SJCRH30 (cell line): ENCODE results near the gene DELE1. TPM values are rescaled to one million over a fixed set of nuclear protein-coding genes. Genes with fewer than 3 reads are reported as not detected.

ENCODE experiments used
- DNase-seq, 2 experiments: peaks; one replicate each; pipeline ENCODE4 v3.0.0-alpha.2; 2015 to 2020
- H3K27ac ChIP-seq: fragments of 250-450 bp; sonication (Bioruptor Pico); 2 replicates; pipeline ENCODE4 v1.5.1; 2020; ENCODE audit warnings: mild to moderate bottlenecking, moderate library complexity
- H3K27me3 ChIP-seq: fragments of 250-450 bp; sonication (Bioruptor Pico); 2 replicates; pipeline ENCODE4 v1.5.1; 2020; ENCODE audit warnings: mild to moderate bottlenecking, moderate library complexity
- H3K36me3 ChIP-seq: fragments of 250-450 bp; sonication (Bioruptor Pico); 2 replicates; pipeline ENCODE4 v1.5.1; 2020; ENCODE audit warnings: mild to moderate bottlenecking, moderate library complexity
- H3K4me1 ChIP-seq: fragments of 250-450 bp; sonication (Bioruptor Pico); 2 replicates; pipeline ENCODE4 v1.5.1; 2020; ENCODE audit warnings: mild to moderate bottlenecking, moderate library complexity
- H3K4me3 ChIP-seq: fragments of 250-450 bp; sonication (Bioruptor Pico); 2 replicates; pipeline ENCODE4 v1.5.1; 2020; ENCODE audit warnings: mild to moderate bottlenecking, moderate library complexity
- H3K9me3 ChIP-seq: fragments of 250-450 bp; sonication (Bioruptor Pico); replicated peaks from 2 replicates; pipeline ENCODE4 v1.5.1; 2020; ENCODE audit warnings: mild to moderate bottlenecking, moderate library complexity
- total RNA-seq: library from RNA; depleted of rRNA; stranded (reverse); fragments of >200 nt; shearing (Covaris generic); gene quantifications from 2 replicates; pipeline ENCODE4 v1.2.3, GENCODE V29; 2014

Gene DELE1
- total RNA-seq, 1 experiment from 2014 or later = 57.3 TPM

DNA sequence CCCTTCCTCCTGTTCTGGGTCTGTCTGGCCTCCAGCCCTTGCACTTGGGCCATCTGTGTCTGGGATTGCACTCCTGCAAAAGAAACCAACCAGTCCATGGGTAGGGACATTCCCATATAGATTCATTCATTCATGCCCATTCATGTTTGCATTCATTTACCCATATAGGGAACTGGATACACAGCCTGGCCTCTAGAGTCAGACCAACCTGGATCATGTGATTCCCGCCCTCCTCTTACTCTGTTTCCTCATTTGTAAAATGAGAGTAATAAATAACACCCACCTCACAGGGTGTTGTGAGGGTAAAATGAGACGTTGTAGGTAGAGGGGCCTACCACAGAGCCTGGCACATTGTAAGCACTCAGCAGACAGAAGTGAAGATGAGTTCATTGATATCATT, 25.8 kb downstream of the DELE1 start:
- H3K36me3 ChIP-seq = no peaks in the 10 kb centered on the region
- no peaks in the 10 kb centered on the region for H3K9me3 ChIP-seq
- H3K4me3 ChIP-seq = no peak overlapping the region
- peaks cover 32% of the 10 kb centered on the region for H3K4me1 ChIP-seq
- no peaks in the 10 kb centered on the region for H3K27me3 ChIP-seq
- no peak for DNase-seq
- no peak overlapping the region for H3K27ac ChIP-seq

GRCh38 chr5:141950207-141951005, 26.7 kb downstream of the DELE1 start:
- DNase-seq = no peak
- Histone ChIP-seq H3K4me3 (no peak overlapping the region), H3K27ac (no peak overlapping the region), H3K36me3 (no peaks in the 10 kb centered on the region), H3K9me3 (no peaks in the 10 kb centered on the region), H3K4me1 (peaks cover 32% of the 10 kb centered on the region), H3K27me3 (no peaks in the 10 kb centered on the region)

DNA sequence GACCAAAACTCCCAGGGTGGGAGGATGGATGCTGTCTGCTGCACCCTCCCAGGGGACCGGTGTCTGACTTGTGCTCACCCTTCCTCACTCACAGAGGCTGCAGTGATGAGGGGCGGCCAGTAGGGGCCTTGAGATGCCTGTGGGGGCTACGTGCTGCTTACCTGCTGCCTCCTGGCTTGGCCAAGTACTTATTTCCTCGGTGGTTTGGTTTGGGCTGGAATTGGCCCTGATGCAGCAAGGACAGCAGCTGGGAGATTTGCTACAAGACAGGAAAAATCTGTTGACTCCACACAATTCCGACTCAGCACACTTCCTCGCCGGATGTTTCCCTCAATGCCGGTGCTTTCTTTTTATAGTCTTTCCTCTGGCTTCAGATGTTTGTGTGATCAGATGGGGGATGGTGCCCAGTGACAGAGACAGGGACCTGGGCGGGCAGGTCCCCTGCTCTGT, 27.7 kb downstream of the DELE1 start:
- Histone ChIP-seq H3K4me3 (no peak overlapping the region), H3K27ac (no peak overlapping the region), H3K36me3 (no peaks in the 10 kb centered on the region), H3K27me3 (no peaks in the 10 kb centered on the region), H3K4me1 (peaks cover 32% of the 10 kb centered on the region), H3K9me3 (no peaks in the 10 kb centered on the region)
- peak; percentile 39 to 64 for DNase-seq

DNA sequence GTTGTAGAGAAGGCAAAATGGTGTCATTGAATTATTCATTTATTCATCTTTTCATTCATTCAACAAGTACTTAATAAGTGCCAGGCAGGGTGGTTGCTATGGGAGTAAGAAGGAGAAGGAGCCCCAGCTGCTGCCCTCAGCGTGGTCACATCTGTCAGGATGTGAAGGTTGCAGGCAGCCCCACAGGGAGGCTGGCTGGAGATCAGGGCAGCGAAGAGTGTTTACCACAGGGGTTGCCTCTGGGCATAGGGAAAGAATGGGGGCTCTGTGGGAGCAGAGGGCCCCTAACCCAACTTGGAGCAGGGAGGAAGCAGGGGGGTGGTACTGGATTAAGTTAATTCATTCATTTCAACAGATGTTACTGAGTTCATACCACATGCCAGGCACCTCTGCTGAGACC, 28.3 kb downstream of the DELE1 start:
- Histone ChIP-seq H3K4me1 (peaks cover 30% of the 10 kb centered on the region), H3K4me3 (no peak overlapping the region), H3K36me3 (no peaks in the 10 kb centered on the region), H3K27ac (no peak overlapping the region), H3K9me3 (no peaks in the 10 kb centered on the region), H3K27me3 (no peaks in the 10 kb centered on the region)
- peak; percentile 81 to 94 for DNase-seq

DNA sequence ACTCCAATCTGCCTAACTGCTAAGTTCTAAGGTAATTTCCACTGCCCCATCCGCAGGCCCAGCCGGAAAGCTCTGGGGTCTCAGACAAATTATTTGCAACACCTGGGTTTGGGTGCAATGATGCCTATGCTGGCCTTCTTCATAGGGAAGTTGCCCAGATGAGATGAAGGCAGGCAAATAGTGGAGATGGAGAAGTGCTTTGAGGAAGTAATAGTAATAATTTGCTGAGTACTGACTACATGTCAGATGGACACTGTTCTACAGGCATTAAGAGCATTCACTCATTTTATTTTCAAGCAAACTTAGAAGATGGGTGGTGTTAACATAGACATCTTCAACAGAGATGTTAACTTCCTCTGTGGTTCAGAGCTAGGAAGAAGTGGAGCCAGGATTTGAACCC, 30.5 kb downstream of the DELE1 start:
- Histone ChIP-seq H3K36me3 (no peaks in the 10 kb centered on the region), H3K27me3 (0 out of 2 replicates have a peak, but pooled peaks cover 4% of the 10 kb centered on the region), H3K4me3 (no peak overlapping the region), H3K27ac (no peak overlapping the region), H3K4me1 (peaks cover 31% of the 10 kb centered on the region), H3K9me3 (no peaks in the 10 kb centered on the region)
- no peak for DNase-seq

GRCh38 chr5:141957367-141957996, 33.8 kb downstream of the DELE1 start:
- H3K4me3 ChIP-seq = no peak overlapping the region

DNA sequence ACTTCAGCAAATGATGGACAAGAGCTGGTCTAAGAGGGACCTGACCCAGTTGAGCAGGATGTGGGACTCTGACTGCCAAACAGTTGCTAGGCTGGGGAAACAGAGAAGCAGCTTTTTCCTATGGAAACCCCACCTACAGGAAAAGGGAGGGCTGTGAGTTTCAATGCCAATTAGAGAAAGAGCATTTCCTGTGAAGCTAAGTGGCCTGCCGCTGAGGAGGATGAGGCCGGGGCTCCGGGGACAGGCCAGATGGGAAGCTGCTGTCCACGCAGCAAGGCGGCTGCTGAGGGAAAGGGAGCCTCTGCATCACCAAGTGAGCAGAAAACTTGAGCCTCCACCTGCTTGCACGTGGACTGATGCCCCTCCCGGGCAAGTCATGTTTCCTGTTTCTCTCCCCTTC, 34.4 kb downstream of the DELE1 start, which contains the start of gene PCDH12:
Gene PCDH12, minus strand, starts transcription at position 90 of the 400 bp plus-strand sequence. CDS start 351 bp downstream, outside the sequence.
- no peaks in the 10 kb centered on the region for H3K36me3 ChIP-seq
- 0 out of 2 replicates have a peak, but pooled peaks cover 4% of the 10 kb centered on the region for H3K27me3 ChIP-seq
- peaks cover 16% of the 10 kb centered on the region for H3K4me1 ChIP-seq
- no peaks in the 10 kb centered on the region for H3K9me3 ChIP-seq
- H3K4me3 ChIP-seq = no peak within 1 kb of the TSS
- H3K27ac ChIP-seq = no peak within 1 kb of the TSS
- DNase-seq = peak in 1 of 2 experiments; percentile 48

More at GRCh38 chr5:141957367-141957996, 33.8 kb downstream of the DELE1 start:
- H3K36me3 ChIP-seq = no peaks in the 10 kb centered on the region
- DNase-seq = peak in 1 of 2 experiments; percentile 43
- no peaks in the 10 kb centered on the region for H3K9me3 ChIP-seq
- peaks cover 22% of the 10 kb centered on the region for H3K4me1 ChIP-seq
- H3K27me3 ChIP-seq = 0 out of 2 replicates have a peak, but pooled peaks cover 4% of the 10 kb centered on the region
- H3K27ac ChIP-seq = no peak overlapping the region

GRCh38 chr5:141958546-141959172, 35.0 kb downstream of the DELE1 start:
- H3K9me3 ChIP-seq = no peaks in the 10 kb centered on the region
- DNase-seq = no peak
- H3K36me3 ChIP-seq = no peaks in the 10 kb centered on the region
- no peak overlapping the region for H3K4me3 ChIP-seq
- peaks cover 18% of the 10 kb centered on the region for H3K4me1 ChIP-seq
- no peak overlapping the region for H3K27ac ChIP-seq
- 0 out of 2 replicates have a peak, but pooled peaks cover 4% of the 10 kb centered on the region for H3K27me3 ChIP-seq

GRCh38 chr5:141960018-141960417, 36.3 kb downstream of the DELE1 start:
- Histone ChIP-seq H3K27me3 (0 out of 2 replicates have a peak, but pooled peaks cover 4% of the 10 kb centered on the region), H3K27ac (no peak overlapping the region), H3K9me3 (no peaks in the 10 kb centered on the region), H3K4me3 (no peak overlapping the region), H3K4me1 (peaks cover 30% of the 10 kb centered on the region), H3K36me3 (no peaks in the 10 kb centered on the region)
- DNase-seq = peak in 1 of 2 experiments; percentile 37

- peaks cover 35% of the 10 kb centered on the region for H3K4me1 ChIP-seq
- H3K36me3 ChIP-seq = no peaks in the 10 kb centered on the region
- no peak overlapping the region for H3K4me3 ChIP-seq
- peak; percentile 83 to 97 for DNase-seq
- no peaks in the 10 kb centered on the region for H3K9me3 ChIP-seq
- H3K27me3 ChIP-seq = 0 out of 2 replicates have a peak, but pooled peaks cover 4% of the 10 kb centered on the region
- H3K27ac ChIP-seq = no peak overlapping the region
These were observed 37.0 kb downstream of the DELE1 start for GRCh38 chr5:141960449-141961323.

DNA sequence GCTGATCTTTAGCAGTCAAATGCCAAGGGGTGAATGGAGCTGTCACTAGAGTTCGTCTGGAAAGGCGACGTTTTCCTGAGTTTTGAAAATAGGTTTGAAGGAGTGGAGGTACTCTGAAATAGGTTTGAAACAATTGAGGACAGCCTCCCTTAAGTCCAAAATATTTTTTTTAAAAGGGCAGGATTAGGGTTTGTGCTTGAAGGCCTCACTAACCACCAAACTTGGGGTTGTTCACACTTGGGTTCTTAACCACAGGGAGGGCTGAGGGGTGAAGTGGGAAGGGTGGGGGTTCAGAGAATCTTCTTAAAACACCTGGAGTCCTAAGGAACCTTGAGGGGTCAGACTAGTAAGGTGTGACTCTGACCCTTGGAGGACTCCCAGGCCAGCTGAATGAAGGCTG, 37.8 kb downstream of the DELE1 start:
- no peak overlapping the region for H3K4me3 ChIP-seq
- H3K4me1 ChIP-seq = peaks cover 35% of the 10 kb centered on the region
- H3K27me3 ChIP-seq = 0 out of 2 replicates have a peak, but pooled peaks cover 4% of the 10 kb centered on the region
- no peak overlapping the region for H3K27ac ChIP-seq
- no peaks in the 10 kb centered on the region for H3K9me3 ChIP-seq
- no peaks in the 10 kb centered on the region for H3K36me3 ChIP-seq
- DNase-seq = no peak

GRCh38 chr5:141963701-141964100, 40.0 kb downstream of the DELE1 start:
- Histone ChIP-seq H3K9me3 (no peaks in the 10 kb centered on the region), H3K36me3 (no peaks in the 10 kb centered on the region), H3K4me1 (peaks cover 26% of the 10 kb centered on the region), H3K27me3 (no peaks in the 10 kb centered on the region), H3K27ac (peak overlapping the region; percentile 2; the same call in 1 of the 2 replicates), H3K4me3 (no peak overlapping the region)
- peak; percentile 44 to 78 for DNase-seq

DNA sequence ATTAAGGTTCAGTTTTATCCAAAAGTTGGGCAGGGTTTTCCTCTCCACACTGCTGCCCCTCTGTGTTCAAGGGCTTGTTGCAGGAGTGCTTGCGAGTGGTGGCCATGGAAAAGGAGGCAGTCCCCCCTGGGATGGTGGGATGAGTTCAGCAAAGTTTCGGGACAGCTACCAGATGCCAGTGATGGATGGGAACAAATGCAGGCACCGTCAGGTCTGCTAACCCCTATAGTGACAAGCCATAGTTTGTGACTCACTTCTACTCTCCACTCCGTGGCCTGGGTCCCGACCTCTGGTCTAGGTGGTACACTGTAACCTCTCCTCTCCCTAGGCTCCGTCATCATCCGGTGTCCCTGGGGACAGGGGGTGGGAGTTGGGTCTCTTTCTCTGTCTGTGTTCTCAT, 41.4 kb downstream of the DELE1 start:
- Histone ChIP-seq H3K27ac (peak overlapping the region; percentile 26), H3K4me3 (no peak overlapping the region), H3K4me1 (peaks cover 26% of the 10 kb centered on the region), H3K36me3 (no peaks in the 10 kb centered on the region), H3K27me3 (no peaks in the 10 kb centered on the region), H3K9me3 (no peaks in the 10 kb centered on the region)
- peak; percentile 94 to 96 for DNase-seq
